ENCODE results near the gene UNC93B1. TPM values are rescaled to one million over a fixed set of nuclear protein-coding genes. Genes with fewer than 3 reads are reported as not detected.

UNC93B1 gene
- total and polyA plus RNA-seq, 2 of the 13 experiments (the other 11 are each of a cell fraction or from before 2014, with no cell fraction given): 8.8 to 18.9 TPM

DNA sequence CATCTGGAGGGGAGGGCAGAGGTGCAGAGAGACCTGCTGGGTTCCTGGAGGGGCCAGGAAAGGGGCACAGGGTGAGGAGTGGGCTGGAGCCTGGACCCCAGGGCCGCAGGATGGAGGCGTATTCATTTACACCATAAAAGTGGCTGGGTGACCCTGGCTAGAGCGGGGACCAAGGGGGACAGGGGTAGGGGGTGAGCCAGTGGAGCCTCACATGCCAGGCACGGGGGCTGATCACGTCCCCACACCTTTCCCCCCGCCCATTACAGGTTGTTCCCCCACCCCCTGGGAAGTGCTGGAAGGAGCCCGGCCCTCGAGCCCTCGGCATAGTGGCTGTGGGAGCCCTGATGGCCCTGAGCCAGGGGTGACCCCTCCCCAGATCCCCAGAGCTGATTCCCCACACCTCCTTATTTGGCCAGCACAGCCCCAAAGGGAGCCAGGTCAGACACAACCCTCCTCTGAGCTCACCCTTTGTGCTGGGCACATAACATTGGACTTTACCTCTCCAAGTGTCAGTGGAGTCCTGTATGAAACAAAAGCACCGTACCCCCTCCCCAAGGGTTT lies 35.7 kb upstream of the UNC93B1 start:
- peak overlapping the region; percentile 95 for H3K27ac ChIP-seq (ENCODE audit: extremely low read length, insufficient read depth, low read length)
- peak overlapping the region; percentile 92 for H3K9ac ChIP-seq (ENCODE audit: insufficient read depth, low read depth, low read length)
- no TSS peak for BruUV-seq (replicated peaks)
- peaks cover 2 to 3% of the 10 kb centered on the region in 2 experiments; a peak in 3 of 5 replicates for H3K36me3 ChIP-seq (replicated peaks in 1 of 2; ENCODE audit: control insufficient read depth in 1 of 2, insufficient read depth in 2 of 2, low read length in 2 of 2)
- peak overlapping the region; percentile 99 for H3K4me2 ChIP-seq (ENCODE audit: low read depth, low read length)
- H3K4me1 ChIP-seq (ENCODE audit: insufficient read depth, low read length): peaks cover 30% of the 10 kb centered on the region
- POLR2A ChIA-PET: interaction anchor here (0.9 to 3.5 kb wide), 10 partner anchors 11 to 107 kb away, joined by 3 to 17 read pairs (median 10); partner anchors contain the start of genes ALDH3B1 and NDUFS8
- intact Hi-C loops (cut with micrococcal nuclease; ENCODE audit: unreplicated experiment) (no loop called here), in situ Hi-C loops (cut with HindIII; ENCODE audit: extremely low pct_ligation_motif_present, low pct_unique_long_range_greater_than_20kb) (no loop called here)
- H3K79me2 ChIP-seq (ENCODE audit: insufficient read depth, low read length): peaks cover 17% of the 10 kb centered on the region
- DNase-seq (ENCODE audit: low spot score) (peak; percentile 63), FAIRE-seq (peak; percentile 64), ATAC-seq (peak; percentile 29)
- H3K4me3 ChIP-seq (replicated peaks in 1 of 3; ENCODE audit: insufficient read depth in 1 of 3, low read depth in 2 of 3, low read length in 3 of 3): peak overlapping the region; percentile 76 to 84 (median 78)
- H2AFZ ChIP-seq (ENCODE audit: low read length): no peak overlapping the region
- no peaks in the 10 kb centered on the region for H3K27me3 ChIP-seq (ENCODE audit: control insufficient read depth in 1 of 2, insufficient read depth in 2 of 2, low read length in 2 of 2)
- CTCF ChIA-PET (ENCODE audit: low intra/inter-chr PET ratio, low total read pairs): no interaction called here
- no peaks in the 10 kb centered on the region for H3K9me3 ChIP-seq (ENCODE audit: low read length)
- no peaks in the 10 kb centered on the region for H4K20me1 ChIP-seq (ENCODE audit: insufficient read depth, low read length)
- WGBS (ENCODE audit: low lambda C conversion rate): 0% methylated on average over 2 of the region's 10 CpGs
- TF ChIP-seq CHD4 (IDR thresholded peaks at IDR 0.05; ENCODE audit: borderline replicate concordance, low read length) (0 out of 2 replicates have a peak, but pooled peaks have one; percentile 2), HNRNPK (IDR thresholded peaks at IDR 0.05; ENCODE audit: low read depth, low read length, poor library complexity, severe bottlenecking) (no peak), ZNF180 (CRISPR knock-in tag; IDR thresholded peaks at IDR 0.05; ENCODE audit: borderline replicate concordance, low read depth) (no peak), ZNF775 (CRISPR knock-in tag; IDR thresholded peaks at IDR 0.05; ENCODE audit: borderline replicate concordance) (no peak), ZNF704 (CRISPR knock-in tag; IDR thresholded peaks at IDR 0.05; ENCODE audit: borderline replicate concordance) (0 out of 2 replicates have a peak, but pooled peaks have one; percentile 23), HNF4G (IDR thresholded peaks at IDR 0.05; ENCODE audit: borderline replicate concordance, low read depth, low read length) (no peak), HNF4G (CRISPR knock-in tag; IDR thresholded peaks at IDR 0.05; ENCODE audit: borderline replicate concordance, low read depth) (0 out of 2 replicates have a peak, but pooled peaks have one; percentile 3), ZMYM3 (CRISPR knock-in tag; IDR thresholded peaks at IDR 0.05) (0 out of 2 replicates have a peak, but pooled peaks have one; percentile 14), KMT2B (CRISPR knock-in tag; IDR thresholded peaks at IDR 0.05) (0 out of 2 replicates have a peak, but pooled peaks have one; percentile 1), ZBTB38 (CRISPR knock-in tag; IDR thresholded peaks at IDR 0.05) (no peak), SRF (IDR thresholded peaks at IDR 0.05; ENCODE audit: low read depth, low read length) (peak; percentile 89), HNF4A (CRISPR knock-in tag; IDR thresholded peaks at IDR 0.05) (peak; percentile 28; the same call in 1 of the 2 replicates), NCOA5 (CRISPR knock-in tag; IDR thresholded peaks at IDR 0.05) (no peak), PCBP1 (IDR thresholded peaks at IDR 0.05; ENCODE audit: borderline replicate concordance, low read depth, low read length) (no peak), ZNF816 (CRISPR knock-in tag; IDR thresholded peaks at IDR 0.05; ENCODE audit: borderline replicate concordance) (0 out of 2 replicates have a peak, but pooled peaks have one; percentile 82), TGIF2 (CRISPR knock-in tag; IDR thresholded peaks at IDR 0.05) (0 out of 2 replicates have a peak, but pooled peaks have one; percentile 27), ZNF333 (CRISPR knock-in tag; IDR thresholded peaks at IDR 0.05; ENCODE audit: borderline replicate concordance) (0 out of 2 replicates have a peak, but pooled peaks have one; percentile 36), SIN3B (IDR thresholded peaks at IDR 0.05; ENCODE audit: low read length) (no peak), ZBTB7A (CRISPR knock-in tag; IDR thresholded peaks at IDR 0.05) (no peak), NCOR1 (IDR thresholded peaks at IDR 0.05; ENCODE audit: borderline replicate concordance, low read length) (0 out of 2 replicates have a peak, but pooled peaks have one; percentile 27)
- TF ChIP-seq, protein P1, sequence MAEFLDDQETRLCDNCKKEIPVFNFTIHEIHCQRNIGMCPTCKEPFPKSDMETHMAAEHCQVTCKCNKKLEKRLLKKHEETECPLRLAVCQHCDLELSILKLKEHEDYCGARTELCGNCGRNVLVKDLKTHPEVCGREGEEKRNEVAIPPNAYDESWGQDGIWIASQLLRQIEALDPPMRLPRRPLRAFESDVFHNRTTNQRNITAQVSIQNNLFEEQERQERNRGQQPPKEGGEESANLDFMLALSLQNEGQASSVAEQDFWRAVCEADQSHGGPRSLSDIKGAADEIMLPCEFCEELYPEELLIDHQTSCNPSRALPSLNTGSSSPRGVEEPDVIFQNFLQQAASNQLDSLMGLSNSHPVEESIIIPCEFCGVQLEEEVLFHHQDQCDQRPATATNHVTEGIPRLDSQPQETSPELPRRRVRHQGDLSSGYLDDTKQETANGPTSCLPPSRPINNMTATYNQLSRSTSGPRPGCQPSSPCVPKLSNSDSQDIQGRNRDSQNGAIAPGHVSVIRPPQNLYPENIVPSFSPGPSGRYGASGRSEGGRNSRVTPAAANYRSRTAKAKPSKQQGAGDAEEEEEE (CRISPR knock-in tag; IDR thresholded peaks at IDR 0.05; ENCODE audit: borderline replicate concordance): no peak
